Hair follicular keratinocyte (primary cell): ENCODE results near the gene SQSTM1. TPM values are rescaled to one million over a fixed set of nuclear protein-coding genes. Genes with fewer than 3 reads are reported as not detected.

Experiments used
- total RNA-seq: library from RNA; depleted of rRNA; stranded (reverse); fragments of >200 nt; gene quantifications from 2 replicates; pipeline ENCODE4 v1.2.3, GENCODE V29; 2015

SQSTM1 gene
- total RNA-seq = 122 and 209 TPM in 2 replicates

GRCh38 chr5:179820483-179821297 is at the start of gene SQSTM1:
Gene SQSTM1 (plus strand): TSS chr5:179820905. CDS start chr5:179820937, 32 bp downstream.

GRCh38 chr5:179793468-179794139 is 27.1 kb upstream of the SQSTM1 start, which contains the start of gene LTC4S:
Gene LTC4S (plus strand): TSS chr5:179793986. CDS start chr5:179794081, 95 bp downstream.

GRCh38 chr5:179806250-179807048 is 14.3 kb upstream of the SQSTM1 start, which contains the start of gene MGAT4B:
Gene MGAT4B (minus strand): TSS chr5:179806866. CDS start chr5:179806583, 283 bp downstream.

GRCh38 chr5:179858586-179859427 is 38.1 kb downstream of the SQSTM1 start, which contains the start of gene MRNIP:
Gene MRNIP (minus strand): TSS chr5:179858817. CDS start chr5:179858796, 21 bp downstream.

Other genes starting within 250 kb of the SQSTM1 start
- 177 and 191 TPM in 2 replicates for gene HNRNPH1, start 197.2 kb upstream of the SQSTM1 start, total RNA-seq
- gene CBY3, start 139.9 kb upstream of the SQSTM1 start, total RNA-seq = not detected in 2 replicates
- 325 and 372 TPM in 2 replicates for gene CANX, start 121.9 kb upstream of the SQSTM1 start, total RNA-seq
- gene MAML1, start 88.1 kb upstream of the SQSTM1 start, total RNA-seq = 8.2 and 9.2 TPM in 2 replicates
- gene LTC4S, start 26.9 kb upstream of the SQSTM1 start, total RNA-seq = 0.23 and 0.39 TPM in 2 replicates
- 88.2 and 114 TPM in 2 replicates for gene MGAT4B, start 14.0 kb upstream of the SQSTM1 start, total RNA-seq
- 9.5 and 12.2 TPM in 2 replicates for gene MRNIP, start 37.9 kb downstream of the SQSTM1 start, total RNA-seq
- gene TBC1D9B, start 87.0 kb downstream of the SQSTM1 start, total RNA-seq = 56.4 and 59.3 TPM in 2 replicates